GM19193 (cell line): ENCODE measurements around the gene ATP8A2.

ENCODE experiments used
- POLR2A ChIP-seq: IDR thresholded peaks from 4 replicates; pipeline ENCODE4 v1.6.1; 2011; ENCODE audit not compliant: insufficient read depth, insufficient read length; ENCODE audit errors: extremely low read depth

Gene ATP8A2

GRCh38 chr13:25371875-25372283, at the start of gene ATP8A2:
Gene ATP8A2 (plus strand): TSS chr13:25371974. CDS start chr13:25372213, 239 bp downstream.
- TF ChIP-seq POLR2A, result no peak

GRCh38 chr13:25324100-25324499, 47.7 kb upstream of the ATP8A2 start:
- no peak for TF ChIP-seq POLR2A

GRCh38 chr13:25329706-25330105, 42.1 kb upstream of the ATP8A2 start:
- no peak for TF ChIP-seq POLR2A

GRCh38 chr13:25330541-25330940, 41.2 kb upstream of the ATP8A2 start:
- TF ChIP-seq POLR2A, result no peak

- no peak for TF ChIP-seq POLR2A
Observed at GRCh38 chr13:25335856-25336255, 35.9 kb upstream of the ATP8A2 start.

GRCh38 chr13:25345576-25345975, 26.2 kb upstream of the ATP8A2 start:
- no peak for TF ChIP-seq POLR2A

GRCh38 chr13:25347151-25347550, 24.6 kb upstream of the ATP8A2 start:
- no peak for TF ChIP-seq POLR2A

GRCh38 chr13:25351404-25351803, 20.4 kb upstream of the ATP8A2 start:
- TF ChIP-seq POLR2A, result no peak

GRCh38 chr13:25352230-25352629, 19.5 kb upstream of the ATP8A2 start:
- no peak for TF ChIP-seq POLR2A

GRCh38 chr13:25352806-25353205, 19.0 kb upstream of the ATP8A2 start:
- no peak for TF ChIP-seq POLR2A

- no peak for TF ChIP-seq POLR2A
Observed at GRCh38 chr13:25353344-25353743, 18.4 kb upstream of the ATP8A2 start.

- no peak for TF ChIP-seq POLR2A
Observed at GRCh38 chr13:25354377-25354776, 17.4 kb upstream of the ATP8A2 start.

- TF ChIP-seq POLR2A, result no peak
Observed at GRCh38 chr13:25365720-25366235, 6.0 kb upstream of the ATP8A2 start.

GRCh38 chr13:25371158-25371874, 458 bp upstream of the ATP8A2 start:
- no peak for TF ChIP-seq POLR2A

GRCh38 chr13:25372284-25373081, 709 bp downstream of the ATP8A2 start:
- no peak for TF ChIP-seq POLR2A
